Neural cell (in vitro differentiated cells): ENCODE data around the gene DHX40. TPM values are rescaled to one million over a fixed set of nuclear protein-coding genes. Genes with fewer than 3 reads are reported as not detected.

Source experiments
- H2AFZ ChIP-seq: fragments of 200-600, 300-800 bp; sonication (generic), shearing (Covaris generic); 2 replicates; pipeline ENCODE4 v1.6.0; 2014; ENCODE audit warnings: low read depth, mild to moderate bottlenecking, antibody characterized with exemption, low read length, moderate library complexity
- H3F3A ChIP-seq: fragments of 200-600 bp; shearing (Covaris generic); 2 replicates; pipeline ENCODE4 v1.6.1; 2016; ENCODE audit warnings: mild to moderate bottlenecking, moderate library complexity, mixed read lengths, antibody characterized with exemption, low read length; ENCODE audit not compliant: insufficient read depth, poor library complexity, severe bottlenecking
- H3K27ac ChIP-seq: fragments of 200-600, 300-800 bp; sonication (generic), shearing (Covaris generic); 2 replicates; pipeline ENCODE4 v1.5.1; 2014; ENCODE audit warnings: mild to moderate bottlenecking, low read length, moderate library complexity
- H3K27me3 ChIP-seq: fragments of 300-800, 200-600 bp; sonication (generic), shearing (Covaris generic); 2 replicates; pipeline ENCODE4 v1.6.0; 2014; ENCODE audit warnings: mild to moderate bottlenecking, low read depth, low read length, moderate library complexity; ENCODE audit not compliant: insufficient read depth
- H3K36me3 ChIP-seq: fragments of 300-800, 200-600 bp; sonication (generic), shearing (Covaris generic); 2 replicates; pipeline ENCODE4 v1.5.1; 2014; ENCODE audit warnings: mild to moderate bottlenecking, antibody characterized with exemption, low read length, moderate library complexity; ENCODE audit not compliant: insufficient read depth
- H3K4me2 ChIP-seq: fragments of 300-800, 200-600 bp; sonication (generic), shearing (Covaris generic); 2 replicates; pipeline ENCODE4 v1.6.0; 2014; ENCODE audit warnings: mild to moderate bottlenecking, low read length
- H3K4me3 ChIP-seq: fragments of 300-800, 200-600 bp; sonication (generic), shearing (Covaris generic); 2 replicates; pipeline ENCODE4 v1.5.1; 2014; ENCODE audit warnings: mild to moderate bottlenecking, low read length, moderate library complexity
- H3K79me2 ChIP-seq: fragments of 200-600 bp; shearing (Covaris generic); replicated peaks from 2 replicates; pipeline ENCODE4 v1.6.0; 2014; ENCODE audit warnings: mild to moderate bottlenecking, low read length, moderate library complexity; ENCODE audit not compliant: insufficient read depth
- H3K9ac ChIP-seq: fragments of 300-800, 200-600 bp; sonication (generic), shearing (Covaris generic); 2 replicates; pipeline ENCODE4 v1.6.1; 2016; ENCODE audit warnings: mild to moderate bottlenecking, low read length, mixed read lengths
- H3K9me2 ChIP-seq: fragments of 200-600 bp; shearing (Covaris generic); 2 replicates; pipeline ENCODE4 v1.6.1; 2016; ENCODE audit warnings: mild to moderate bottlenecking, low read length, mixed read lengths; ENCODE audit not compliant: insufficient read depth
- H3K9me3 ChIP-seq: fragments of 200-600, 300-800 bp; sonication (generic), shearing (Covaris generic); 2 replicates; pipeline ENCODE4 v1.6.1; 2016; ENCODE audit warnings: mild to moderate bottlenecking, mixed run types, low read length, moderate library complexity, mixed read lengths
- H4K20me1 ChIP-seq: fragments of 200-600 bp; shearing (Covaris generic); 2 replicates; pipeline ENCODE4 v1.6.1; 2016; ENCODE audit warnings: mild to moderate bottlenecking, mixed run types; ENCODE audit not compliant: insufficient read depth
- CTCF ChIP-seq: fragments of 450-650 bp; IDR thresholded peaks from 2 replicates; pipeline ENCODE4 v1.5.1; 2014; ENCODE audit warnings: antibody characterized with exemption, mild to moderate bottlenecking, moderate library complexity; ENCODE audit not compliant: poor library complexity, severe bottlenecking
- EP300 ChIP-seq: fragments of 450-650 bp; conservative IDR thresholded peaks from 2 replicates; pipeline ENCODE4 v1.6.1; 2014; ENCODE audit warnings: antibody characterized with exemption, mild to moderate bottlenecking, moderate library complexity; ENCODE audit not compliant: poor library complexity, severe bottlenecking
- EZH2 ChIP-seq: fragments of 200-600, 300-800 bp; shearing (Covaris generic), sonication (generic); IDR thresholded peaks from 2 replicates; pipeline ENCODE4 v1.6.1; 2014; ENCODE audit warnings: antibody characterized with exemption, low read length, borderline replicate concordance, mild to moderate bottlenecking; ENCODE audit not compliant: insufficient read depth, poor library complexity, severe bottlenecking
- MXI1 ChIP-seq: fragments of 450-650 bp; conservative IDR thresholded peaks from 2 replicates; pipeline ENCODE4 v1.6.1; 2014; ENCODE audit warnings: antibody characterized with exemption, mild to moderate bottlenecking; ENCODE audit not compliant: poor library complexity, severe bottlenecking
- POLR2AphosphoS5 ChIP-seq: IDR thresholded peaks from 2 replicates; pipeline ENCODE4 v1.6.1; 2012
- RAD21 ChIP-seq: fragments of 450-650 bp; conservative IDR thresholded peaks from 2 replicates; pipeline ENCODE4 v1.6.1; 2014; ENCODE audit warnings: antibody characterized with exemption, mild to moderate bottlenecking, moderate library complexity
- REST ChIP-seq: IDR thresholded peaks from 2 replicates; pipeline ENCODE4 v1.6.1; 2012; ENCODE audit warnings: borderline replicate concordance
- SMC3 ChIP-seq: fragments of 450-650 bp; conservative IDR thresholded peaks from 2 replicates; pipeline ENCODE4 v1.6.1; 2014; ENCODE audit warnings: antibody characterized with exemption, mild to moderate bottlenecking, moderate library complexity; ENCODE audit not compliant: poor library complexity
- TAF1 ChIP-seq: IDR thresholded peaks from 2 replicates; pipeline ENCODE4 v1.6.1; 2012; ENCODE audit warnings: low read depth
- polyA plus RNA-seq: library from polyadenylated mRNA; depleted of rRNA; stranded (reverse); fragments of >200 nt; gene quantifications from 2 replicates; pipeline ENCODE4 v1.2.3, GENCODE V29; 2014

The DHX40 gene
- polyA plus RNA-seq, 1 donor from 2014 or later, result 130 TPM

DNA sequence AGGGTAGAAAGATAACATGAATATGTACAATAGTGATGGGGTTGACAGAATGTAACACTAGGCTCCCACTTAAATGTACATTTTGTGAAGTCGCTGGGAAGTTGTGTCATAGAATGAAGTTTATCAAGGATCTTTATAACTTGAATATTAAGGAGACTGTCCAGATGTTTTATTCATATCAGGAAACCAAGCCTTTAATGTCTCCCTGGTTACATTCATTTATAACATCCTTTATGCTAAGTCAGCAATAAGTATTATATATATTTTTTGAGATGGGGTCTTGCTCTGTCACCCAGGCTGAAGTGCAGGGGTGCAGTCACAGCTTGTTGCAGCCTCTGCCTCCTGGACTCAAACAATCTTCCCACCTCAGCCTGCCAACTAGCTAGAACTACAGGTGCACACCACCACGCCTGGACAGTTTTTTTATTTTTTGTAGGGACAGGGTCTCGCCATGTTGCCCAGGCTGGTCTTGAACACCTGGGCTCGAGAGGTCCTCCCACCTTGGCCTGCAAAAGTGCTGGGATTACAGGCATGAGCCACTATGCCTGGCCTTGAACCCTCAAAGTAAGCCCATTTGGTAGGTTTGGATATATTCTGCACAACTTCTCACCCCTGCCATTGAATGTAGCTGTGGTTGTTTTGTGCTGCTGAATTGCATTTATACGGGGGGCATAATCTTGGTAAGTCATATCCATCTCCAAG is 68.4 kb downstream of the DHX40 start:
- H3K4me2 ChIP-seq, result no peak overlapping the region
- no peak overlapping the region for H2AFZ ChIP-seq
- H3K79me2 ChIP-seq, result peaks cover 56% of the 10 kb centered on the region
- no peak overlapping the region for H3K27ac ChIP-seq
- H3K4me3 ChIP-seq, result no peak overlapping the region
- peaks cover 14% of the 10 kb centered on the region for H4K20me1 ChIP-seq
- no peaks in the 10 kb centered on the region for H3F3A ChIP-seq
- H3K9ac ChIP-seq, result no peak overlapping the region
- no peak for TF ChIP-seq EZH2
- no peak for TF ChIP-seq REST
- TF ChIP-seq TAF1, result no peak
- TF ChIP-seq RAD21, result no peak
- no peak for TF ChIP-seq SMC3
- TF ChIP-seq POLR2AphosphoS5, result no peak
- TF ChIP-seq CTCF, result no peak
- no peaks in the 10 kb centered on the region for H3K27me3 ChIP-seq
- no peaks in the 10 kb centered on the region for H3K9me3 ChIP-seq
- H3K9me2 ChIP-seq, result no peaks in the 10 kb centered on the region
- no peaks in the 10 kb centered on the region for H3K36me3 ChIP-seq

DNA sequence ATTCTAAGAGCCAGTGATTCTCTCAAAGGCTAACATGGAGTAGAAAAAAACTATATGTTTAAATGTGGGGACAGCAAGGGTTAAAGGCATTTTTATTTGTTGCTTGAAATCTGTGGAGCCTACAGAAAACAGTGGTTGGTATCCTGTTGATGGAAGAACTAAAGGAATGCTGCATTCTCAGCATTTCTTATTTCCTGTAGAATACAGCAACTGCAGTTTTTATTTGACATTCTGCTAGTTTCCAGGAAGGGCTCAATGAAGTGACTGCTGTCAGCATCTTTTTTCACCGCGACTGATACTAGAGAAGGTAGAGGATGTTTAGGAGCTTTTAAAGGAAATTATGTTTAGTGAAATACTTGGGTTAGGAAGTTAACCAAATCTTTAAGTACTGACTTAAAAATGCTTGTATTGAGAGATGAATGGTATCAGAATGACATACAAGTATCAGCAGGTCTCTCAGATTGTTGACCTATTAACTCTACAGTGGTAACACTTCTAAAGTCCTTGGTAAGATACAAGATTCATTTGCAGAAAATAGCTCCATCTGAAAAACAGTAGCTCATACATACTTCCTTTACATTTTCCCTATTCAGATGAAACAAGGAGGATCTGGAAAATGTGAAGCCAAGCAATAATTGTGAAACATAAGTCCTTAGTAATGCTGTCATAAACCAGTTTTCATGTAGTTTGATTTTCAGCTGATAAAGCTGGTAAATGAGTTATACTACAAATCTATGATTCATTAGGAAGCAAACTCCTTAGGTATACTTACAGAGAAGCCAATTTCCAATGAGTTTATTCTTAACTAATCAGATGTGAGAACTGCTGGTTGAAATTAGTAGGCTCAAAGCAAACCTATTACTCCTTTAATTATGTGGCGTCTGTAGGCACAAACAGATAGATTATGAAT is 69.5 kb downstream of the DHX40 start:
- H3K9me3 ChIP-seq, result no peaks in the 10 kb centered on the region
- H4K20me1 ChIP-seq, result peaks cover 14% of the 10 kb centered on the region
- H3K79me2 ChIP-seq, result peaks cover 55% of the 10 kb centered on the region
- H3K27ac ChIP-seq, result no peak overlapping the region
- no peaks in the 10 kb centered on the region for H3K9me2 ChIP-seq
- no peak overlapping the region for H3K4me2 ChIP-seq
- H3K9ac ChIP-seq, result no peak overlapping the region
- no peaks in the 10 kb centered on the region for H3K36me3 ChIP-seq
- no peak overlapping the region for H3K4me3 ChIP-seq
- no peak overlapping the region for H2AFZ ChIP-seq
- H3F3A ChIP-seq, result no peaks in the 10 kb centered on the region
- TF ChIP-seq POLR2AphosphoS5 (no peak), RAD21 (no peak), CTCF (no peak), REST (no peak), MXI1 (no peak), EZH2 (no peak), SMC3 (no peak), TAF1 (no peak), EP300 (no peak)
- H3K27me3 ChIP-seq, result no peaks in the 10 kb centered on the region
